ENCODE data around the gene ZC3H10.

The ZC3H10 gene

GRCh38 chr12:56146492-56147460 is 28.7 kb downstream of the ZC3H10 start:
- TF ChIP-seq, protein P1, sequence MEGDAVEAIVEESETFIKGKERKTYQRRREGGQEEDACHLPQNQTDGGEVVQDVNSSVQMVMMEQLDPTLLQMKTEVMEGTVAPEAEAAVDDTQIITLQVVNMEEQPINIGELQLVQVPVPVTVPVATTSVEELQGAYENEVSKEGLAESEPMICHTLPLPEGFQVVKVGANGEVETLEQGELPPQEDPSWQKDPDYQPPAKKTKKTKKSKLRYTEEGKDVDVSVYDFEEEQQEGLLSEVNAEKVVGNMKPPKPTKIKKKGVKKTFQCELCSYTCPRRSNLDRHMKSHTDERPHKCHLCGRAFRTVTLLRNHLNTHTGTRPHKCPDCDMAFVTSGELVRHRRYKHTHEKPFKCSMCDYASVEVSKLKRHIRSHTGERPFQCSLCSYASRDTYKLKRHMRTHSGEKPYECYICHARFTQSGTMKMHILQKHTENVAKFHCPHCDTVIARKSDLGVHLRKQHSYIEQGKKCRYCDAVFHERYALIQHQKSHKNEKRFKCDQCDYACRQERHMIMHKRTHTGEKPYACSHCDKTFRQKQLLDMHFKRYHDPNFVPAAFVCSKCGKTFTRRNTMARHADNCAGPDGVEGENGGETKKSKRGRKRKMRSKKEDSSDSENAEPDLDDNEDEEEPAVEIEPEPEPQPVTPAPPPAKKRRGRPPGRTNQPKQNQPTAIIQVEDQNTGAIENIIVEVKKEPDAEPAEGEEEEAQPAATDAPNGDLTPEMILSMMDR (IDR thresholded peaks at IDR 0.05; ENCODE audit: low read depth, low read length): no peak
- no peak overlapping the region for H3K4me3 ChIP-seq (ENCODE audit: low read depth, low read length)
- no peak for DNase-seq
- peaks cover 31% of the 10 kb centered on the region for H3K36me3 ChIP-seq
- no peaks in the 10 kb centered on the region for H3K27me3 ChIP-seq
- no peaks in the 10 kb centered on the region for H3K9me3 ChIP-seq
- peaks cover 4% of the 10 kb centered on the region; the same call in 1 of the 2 replicates for H3K4me1 ChIP-seq

DNA sequence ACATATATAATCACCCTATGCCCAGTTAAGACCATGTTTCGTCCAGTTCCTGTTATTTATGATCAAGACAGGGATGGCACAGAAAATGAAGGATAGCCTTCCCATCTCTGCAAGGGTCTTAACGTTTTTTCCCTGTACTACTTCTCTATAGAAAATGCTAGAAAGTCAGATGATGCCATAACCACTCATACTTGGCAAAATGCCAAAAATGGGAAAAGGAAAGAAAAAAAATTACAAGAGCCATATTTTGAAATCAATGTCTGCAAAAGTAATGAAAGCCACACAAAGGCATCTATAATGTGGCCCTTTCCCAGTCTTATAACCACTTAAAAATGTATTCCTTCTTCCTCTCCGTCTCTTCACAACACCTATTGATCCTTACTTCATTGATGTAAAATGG is 32.5 kb downstream of the ZC3H10 start:
- H3K4me3 ChIP-seq (ENCODE audit: low read depth, low read length): no peak overlapping the region
- no peaks in the 10 kb centered on the region for H3K27me3 ChIP-seq
- peaks cover 11% of the 10 kb centered on the region; the same call in 1 of the 2 replicates for H3K36me3 ChIP-seq
- no peaks in the 10 kb centered on the region for H3K9me3 ChIP-seq
- peaks cover 8% of the 10 kb centered on the region for H3K4me1 ChIP-seq
- no peak for DNase-seq
- TF ChIP-seq, protein P1 (IDR thresholded peaks at IDR 0.05; ENCODE audit: low read depth, low read length): no peak

DNA sequence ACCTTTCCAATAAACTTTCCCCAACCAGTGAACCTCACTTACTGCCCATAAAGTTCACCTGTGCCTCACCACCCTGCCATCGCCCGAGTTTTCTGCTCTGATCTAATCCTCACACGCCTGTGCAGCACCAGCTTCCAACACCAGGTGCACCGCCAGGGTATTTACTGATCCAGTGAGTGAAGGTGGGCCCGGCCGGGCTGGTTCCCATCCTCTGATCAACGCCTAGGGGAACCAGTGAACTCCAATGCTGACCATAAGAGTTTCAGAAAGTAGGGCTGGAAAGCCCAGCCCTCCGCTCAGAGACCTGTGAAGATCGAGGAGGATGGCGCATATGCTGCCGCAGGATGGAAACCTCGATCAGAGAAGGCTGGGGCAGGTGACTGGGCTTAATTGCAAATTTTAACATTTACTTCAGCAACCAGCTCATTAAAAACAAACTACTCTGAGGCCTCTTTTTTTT is 33.6 kb downstream of the ZC3H10 start:
- DNase-seq: peak; percentile 65
- Histone ChIP-seq H3K9me3 (no peaks in the 10 kb centered on the region), H3K36me3 (peaks cover 13% of the 10 kb centered on the region; the same call in 1 of the 2 replicates), H3K27me3 (no peaks in the 10 kb centered on the region), H3K4me3 (ENCODE audit: low read depth, low read length) (peak overlapping the region; percentile 80), H3K4me1 (peaks cover 8% of the 10 kb centered on the region)
- TF ChIP-seq, protein P1 (IDR thresholded peaks at IDR 0.05; ENCODE audit: low read depth, low read length): peak; percentile 58

DNA sequence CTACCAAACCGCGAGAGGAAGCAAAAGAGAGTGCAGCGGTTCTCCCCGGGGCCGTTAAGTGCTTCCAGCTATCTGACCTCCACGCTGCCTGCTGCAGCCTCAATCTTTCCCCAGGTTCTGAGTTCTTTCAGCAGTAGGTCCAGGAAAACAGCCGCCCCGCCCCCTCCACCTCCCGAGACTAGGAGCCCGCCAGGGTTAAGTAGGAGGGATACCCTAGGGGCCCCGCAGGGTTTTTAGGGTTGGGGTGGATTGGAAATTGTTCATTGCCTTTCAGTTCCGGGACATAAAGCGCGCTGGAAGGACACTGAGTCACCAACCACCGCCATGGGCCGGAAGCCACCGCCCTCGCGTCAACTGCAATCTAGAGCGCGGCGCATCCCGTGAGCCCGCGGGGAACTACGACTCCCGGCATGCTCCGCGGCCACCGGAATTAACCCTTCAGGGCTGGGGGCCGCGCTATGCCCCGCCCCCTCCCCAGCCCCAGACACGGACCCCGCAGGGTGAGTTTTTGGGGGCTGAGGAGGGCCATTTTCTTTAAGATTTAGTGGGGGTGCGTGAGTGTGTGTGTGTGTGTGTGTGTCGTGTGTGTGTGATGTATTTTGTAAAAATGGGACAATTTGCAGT is 34.2 kb downstream of the ZC3H10 start, which contains the start of gene MYL6B:
Gene MYL6B, plus strand, starts transcription at position 456 of the 624 bp plus-strand sequence. CDS start 1,332 bp downstream, outside the sequence.
- Histone ChIP-seq H3K4me1 (peaks cover 8% of the 10 kb centered on the region), H3K27me3 (no peaks in the 10 kb centered on the region), H3K9me3 (no peaks in the 10 kb centered on the region), H3K4me3 (ENCODE audit: low read depth, low read length) (peak within 1 kb of the TSS; percentile 80), H3K36me3 (peaks cover 13% of the 10 kb centered on the region; the same call in 1 of the 2 replicates)
- TF ChIP-seq, protein P1 (IDR thresholded peaks at IDR 0.05; ENCODE audit: low read depth, low read length): no peak
- peak; percentile 95 for DNase-seq

GRCh38 chr12:56152756-56153677 is 35.0 kb downstream of the ZC3H10 start:
- TF ChIP-seq, protein P1 (IDR thresholded peaks at IDR 0.05; ENCODE audit: low read depth, low read length): no peak
- H3K27me3 ChIP-seq: no peaks in the 10 kb centered on the region
- peak overlapping the region; percentile 80 for H3K4me3 ChIP-seq (ENCODE audit: low read depth, low read length)
- H3K9me3 ChIP-seq: no peaks in the 10 kb centered on the region
- DNase-seq: no peak
- peaks cover 8% of the 10 kb centered on the region for H3K4me1 ChIP-seq
- peaks cover 13% of the 10 kb centered on the region; the same call in 1 of the 2 replicates for H3K36me3 ChIP-seq

All from BE2C (cell line).